DMS 273 (cell line): Measurements from ENCODE around the gene TRAK1.

Source experiments
- DNase-seq: peaks from one replicate; lab custom pipeline; 2025; ENCODE audit not compliant: unreplicated experiment; lab: John Stamatoyannopoulos, UW

TRAK1 gene

GRCh38 chr3:42228796-42229195 is 137.6 kb downstream of the TRAK1 start:
- peak; percentile 46 for DNase-seq

GRCh38 chr3:42229266-42229941 is 138.2 kb downstream of the TRAK1 start:
- DNase-seq: no peak

- DNase-seq: peak; percentile 68
These were observed 139.0 kb downstream of the TRAK1 start for GRCh38 chr3:42229942-42230688.

- no peak for DNase-seq
These were observed 139.7 kb downstream of the TRAK1 start for GRCh38 chr3:42230860-42231259.

GRCh38 chr3:42235532-42235931 is 144.4 kb downstream of the TRAK1 start:
- DNase-seq: no peak

- DNase-seq: no peak
These were observed 145.5 kb downstream of the TRAK1 start for GRCh38 chr3:42236611-42237010.

GRCh38 chr3:42246091-42246490 is 154.9 kb downstream of the TRAK1 start:
- no peak for DNase-seq

- DNase-seq: peak; percentile 76
These were observed 156.4 kb downstream of the TRAK1 start for GRCh38 chr3:42247576-42248027.

- no peak for DNase-seq
These were observed 159.6 kb downstream of the TRAK1 start for GRCh38 chr3:42250761-42251160.

- no peak for DNase-seq
These were observed 163.4 kb downstream of the TRAK1 start for GRCh38 chr3:42254566-42254965.

GRCh38 chr3:42256135-42256819 is 165.1 kb downstream of the TRAK1 start:
- DNase-seq: no peak

- DNase-seq: no peak
These were observed 165.8 kb downstream of the TRAK1 start for GRCh38 chr3:42257007-42257406.

- DNase-seq: no peak
These were observed 171.4 kb downstream of the TRAK1 start for GRCh38 chr3:42262525-42262924.

GRCh38 chr3:42263354-42264346 is 172.5 kb downstream of the TRAK1 start:
- peak; percentile 53 for DNase-seq

GRCh38 chr3:42264399-42265058 is 173.4 kb downstream of the TRAK1 start:
- DNase-seq: peak; percentile 72

- DNase-seq: no peak
These were observed 174.2 kb downstream of the TRAK1 start for GRCh38 chr3:42265059-42265991.

GRCh38 chr3:42266085-42266484 is 174.9 kb downstream of the TRAK1 start, which contains the start of gene CCK:
CCK (minus strand) TSS chr3:42266185; CDS start chr3:42263630, 2,555 bp downstream.
- no peak for DNase-seq

GRCh38 chr3:42267878-42268277 is 176.7 kb downstream of the TRAK1 start:
- no peak for DNase-seq

- peak; percentile 36 for DNase-seq
These were observed 178.5 kb downstream of the TRAK1 start for GRCh38 chr3:42269647-42270046.
